Uterus (tissue), 2 donors: ENCODE results near the gene RIPOR3.
"Not testable (repeated sequence)": the region's sequence is repeated elsewhere in the genome, so short reads cannot be mapped to it uniquely, and the experiment has no call there.

Experiments used
- CTCF ChIP-seq, 4 experiments: fragments of 200-600 bp in 2 of 4; fragments of 450-650 bp in 2 of 4; sonication (generic) in 2 of 4; IDR thresholded peaks; one replicate each; pipeline ENCODE4 v1.5.1; 2016 to 2019; ENCODE audit warnings: antibody characterized with exemption in 4 of 4, mild to moderate bottlenecking in 2 of 4, moderate library complexity in 1 of 4
- POLR2A ChIP-seq, 2 donors: fragments of 450-650 bp; IDR thresholded peaks; one replicate each; pipeline ENCODE4 v1.6.1; 2016; ENCODE audit warnings: antibody characterized with exemption in 2 of 2, mild to moderate bottlenecking in 1 of 2, moderate library complexity in 1 of 2

- TF ChIP-seq CTCF, POLR2A (IDR thresholded peaks at IDR 0.05): not testable (repeated sequence)
Measured at GRCh38 chr20:50714426-50714825, 23.1 kb upstream of the RIPOR3 start.
